SK-N-SH treated with all-trans-retinoic acid at 6 μM for 48 hours (cell line): ENCODE results near the gene PTPRN2.

ENCODE experiments used
- ATAC-seq: fragments of 200-7000 bp; cut with Tn5 transposase; 3 replicates; pipeline ENCODE4 v1.9.1; 2020; ENCODE audit warnings: mild to moderate bottlenecking, moderate library complexity
- BACH2 ChIP-seq: fragments of 250-450 bp; sonication (Bioruptor Pico); IDR thresholded peaks from 2 replicates; pipeline ENCODE4 v1.9.0; 2021; ENCODE audit warnings: mild to moderate bottlenecking, borderline replicate concordance
- CREB5 ChIP-seq: fragments of 250-450 bp; sonication (Bioruptor Pico); IDR thresholded peaks from 2 replicates; pipeline ENCODE4 v1.5.1; 2020; ENCODE audit warnings: low read depth, mild to moderate bottlenecking, moderate library complexity
- CSDC2 ChIP-seq: fragments of 250-450 bp; sonication (Bioruptor Pico); IDR thresholded peaks from 2 replicates; pipeline ENCODE4 v1.5.0; 2020; ENCODE audit warnings: mild to moderate bottlenecking, moderate library complexity
- GLIS3 ChIP-seq: fragments of 250-450 bp; sonication (Bioruptor Pico); IDR thresholded peaks from 2 replicates; pipeline ENCODE4 v1.5.0; 2020; ENCODE audit warnings: mild to moderate bottlenecking, moderate library complexity
- ISL1 ChIP-seq: fragments of 250-450 bp; sonication (Bioruptor Pico); IDR thresholded peaks from 2 replicates; pipeline ENCODE4 v2.1.2; 2022; ENCODE audit warnings: mild to moderate bottlenecking, moderate library complexity
- OSR1 ChIP-seq: fragments of 250-450 bp; sonication (Bioruptor Pico); IDR thresholded peaks from 2 replicates; pipeline ENCODE4 v1.8.0; 2022; ENCODE audit warnings: moderate library complexity, mild to moderate bottlenecking, inconsistent platforms
- PPARA ChIP-seq: fragments of 250-450 bp; sonication (Bioruptor Pico); IDR thresholded peaks from 2 replicates; pipeline ENCODE4 v1.5.0; 2020; ENCODE audit warnings: mild to moderate bottlenecking, borderline replicate concordance
- SNAI2 ChIP-seq: fragments of 250-450 bp; sonication (Bioruptor Pico); IDR thresholded peaks from 2 replicates; pipeline ENCODE4 v1.5.0; 2020; ENCODE audit warnings: mild to moderate bottlenecking, moderate library complexity
- TCF4 ChIP-seq: fragments of 250-450 bp; sonication (Bioruptor Pico); IDR thresholded peaks from 2 replicates; pipeline ENCODE4 v1.8.0; 2021; ENCODE audit warnings: mild to moderate bottlenecking, moderate library complexity, borderline replicate concordance
- TSHZ2 ChIP-seq: fragments of 250-450 bp; sonication (Bioruptor Pico); IDR thresholded peaks from 2 replicates; pipeline ENCODE4 v1.5.0; 2020; ENCODE audit warnings: mild to moderate bottlenecking, moderate library complexity
- ZC3H10 ChIP-seq: fragments of 250-450 bp; sonication (Bioruptor Pico); IDR thresholded peaks from 2 replicates; pipeline ENCODE4 v1.5.1; 2021; ENCODE audit warnings: mild to moderate bottlenecking, moderate library complexity
- ZFP3 ChIP-seq: fragments of 250-450 bp; sonication (Bioruptor Pico); IDR thresholded peaks from 2 replicates; pipeline ENCODE4 v1.5.0; 2020; ENCODE audit warnings: mild to moderate bottlenecking, moderate library complexity
- ZNF565 ChIP-seq: fragments of 450-650 bp; formaldehyde crosslinking; conservative IDR thresholded peaks from 2 replicates; pipeline ENCODE4 v1.5.0; 2020; ENCODE audit warnings: low read depth, mild to moderate bottlenecking, moderate library complexity
- ZNF8 ChIP-seq: fragments of 450-650 bp; formaldehyde crosslinking; IDR thresholded peaks from 2 replicates; pipeline ENCODE4 v1.5.0; 2020; ENCODE audit warnings: mild to moderate bottlenecking, moderate library complexity
- TF ChIP-seq, protein P1 (sequence below): fragments of 250-450 bp; sonication (Bioruptor Pico); IDR thresholded peaks from 2 replicates; pipeline ENCODE4 v1.5.1; 2021; ENCODE audit warnings: mild to moderate bottlenecking, moderate library complexity
- TF ChIP-seq, protein P2 (sequence below): fragments of 250-450 bp; sonication (Bioruptor Pico); IDR thresholded peaks from 2 replicates; pipeline ENCODE4 v1.8.0; 2021; ENCODE audit warnings: low read depth, mild to moderate bottlenecking, moderate library complexity, borderline replicate concordance

PTPRN2 gene

GRCh38 chr7:158356454-158356853 is 231.2 kb downstream of the PTPRN2 start (continued):
- TF ChIP-seq TSHZ2 (CRISPR knock-in tag) = no peak
- TF ChIP-seq CSDC2 (CRISPR knock-in tag) = no peak
- TF ChIP-seq ZNF565 (CRISPR knock-in tag) = no peak
- no peak for TF ChIP-seq BACH2 (CRISPR knock-in tag)
- no peak for TF ChIP-seq ISL1 (CRISPR knock-in tag)
- TF ChIP-seq, all 23 proteins: peak for 0

- no peak for TF ChIP-seq PPARA (CRISPR knock-in tag)
- no peak for TF ChIP-seq TCF4 (CRISPR knock-in tag)
- no peak for TF ChIP-seq BACH2 (CRISPR knock-in tag)
- TF ChIP-seq CREB5 (CRISPR knock-in tag) = no peak
- TF ChIP-seq CSDC2 (CRISPR knock-in tag) = no peak
- TF ChIP-seq OSR1 (CRISPR knock-in tag) = no peak
- TF ChIP-seq, protein P1, sequence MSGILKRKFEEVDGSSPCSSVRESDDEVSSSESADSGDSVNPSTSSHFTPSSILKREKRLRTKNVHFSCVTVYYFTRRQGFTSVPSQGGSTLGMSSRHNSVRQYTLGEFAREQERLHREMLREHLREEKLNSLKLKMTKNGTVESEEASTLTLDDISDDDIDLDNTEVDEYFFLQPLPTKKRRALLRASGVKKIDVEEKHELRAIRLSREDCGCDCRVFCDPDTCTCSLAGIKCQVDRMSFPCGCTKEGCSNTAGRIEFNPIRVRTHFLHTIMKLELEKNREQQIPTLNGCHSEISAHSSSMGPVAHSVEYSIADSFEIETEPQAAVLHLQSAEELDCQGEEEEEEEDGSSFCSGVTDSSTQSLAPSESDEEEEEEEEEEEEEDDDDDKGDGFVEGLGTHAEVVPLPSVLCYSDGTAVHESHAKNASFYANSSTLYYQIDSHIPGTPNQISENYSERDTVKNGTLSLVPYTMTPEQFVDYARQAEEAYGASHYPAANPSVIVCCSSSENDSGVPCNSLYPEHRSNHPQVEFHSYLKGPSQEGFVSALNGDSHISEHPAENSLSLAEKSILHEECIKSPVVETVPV (CRISPR knock-in tag) = no peak
- no peak for TF ChIP-seq ZC3H10 (CRISPR knock-in tag)
- TF ChIP-seq ZFP3 (CRISPR knock-in tag) = no peak
- TF ChIP-seq, protein P2, sequence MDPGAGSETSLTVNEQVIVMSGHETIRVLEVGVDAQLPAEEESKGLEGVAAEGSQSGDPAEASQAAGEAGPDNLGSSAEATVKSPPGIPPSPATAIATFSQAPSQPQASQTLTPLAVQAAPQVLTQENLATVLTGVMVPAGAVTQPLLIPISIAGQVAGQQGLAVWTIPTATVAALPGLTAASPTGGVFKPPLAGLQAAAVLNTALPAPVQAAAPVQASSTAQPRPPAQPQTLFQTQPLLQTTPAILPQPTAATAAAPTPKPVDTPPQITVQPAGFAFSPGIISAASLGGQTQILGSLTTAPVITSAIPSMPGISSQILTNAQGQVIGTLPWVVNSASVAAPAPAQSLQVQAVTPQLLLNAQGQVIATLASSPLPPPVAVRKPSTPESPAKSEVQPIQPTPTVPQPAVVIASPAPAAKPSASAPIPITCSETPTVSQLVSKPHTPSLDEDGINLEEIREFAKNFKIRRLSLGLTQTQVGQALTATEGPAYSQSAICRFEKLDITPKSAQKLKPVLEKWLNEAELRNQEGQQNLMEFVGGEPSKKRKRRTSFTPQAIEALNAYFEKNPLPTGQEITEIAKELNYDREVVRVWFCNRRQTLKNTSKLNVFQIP = no peak
- TF ChIP-seq ZNF565 (CRISPR knock-in tag) = no peak
- no peak for ATAC-seq
Measured at GRCh38 chr7:158355456-158356065, 232.1 kb downstream of the PTPRN2 start.

- ATAC-seq = no peak
- TF ChIP-seq SNAI2 (CRISPR knock-in tag) (no peak), ZC3H10 (CRISPR knock-in tag) (no peak), OSR1 (CRISPR knock-in tag) (no peak), ZNF8 (CRISPR knock-in tag) (no peak), PPARA (CRISPR knock-in tag) (no peak), GLIS3 (CRISPR knock-in tag) (no peak), BACH2 (CRISPR knock-in tag) (no peak), ZFP3 (CRISPR knock-in tag) (no peak)
- TF ChIP-seq, protein P1 (CRISPR knock-in tag) = no peak
Measured at GRCh38 chr7:158354861-158355260, 232.8 kb downstream of the PTPRN2 start.
